ENCODE results near the gene RUNX3. TPM values are rescaled to one million over a fixed set of nuclear protein-coding genes. Genes with fewer than 3 reads are reported as not detected.

Gene RUNX3
- total and polyA plus RNA-seq, 4 donors, result 0.43 to 1.1 (median 0.88) TPM

- Histone ChIP-seq H3K4me1 (ENCODE audit: control insufficient read depth in 4 of 4, insufficient read depth in 4 of 4, low read length in 3 of 4) (no peaks in the 10 kb centered on the region), H3K27ac (ENCODE audit: low read depth in 1 of 2, low read length in 2 of 2) (no peak overlapping the region), H3K27me3 (ENCODE audit: control insufficient read depth in 4 of 4, insufficient read depth in 4 of 4, low read length in 3 of 4) (no peaks in the 10 kb centered on the region), H3K9ac (ENCODE audit: low read depth in 1 of 2, low read length in 2 of 2) (no peak overlapping the region), H3K36me3 (ENCODE audit: control insufficient read depth in 4 of 4, insufficient read depth in 3 of 4, low read depth in 1 of 4, low read length in 3 of 4) (no peaks in the 10 kb centered on the region), H3K4me3 (ENCODE audit: low read depth in 1 of 3, low read length in 3 of 3) (no peak overlapping the region), H3K9me3 (ENCODE audit: control insufficient read depth in 4 of 4, low read length in 3 of 4) (no peaks in the 10 kb centered on the region)
- TF ChIP-seq RXRA (IDR thresholded peaks at IDR 0.05) (no peak), JUND (IDR thresholded peaks at IDR 0.05) (no peak), HNF4A (conservative IDR thresholded peaks at IDR 0.05) (no peak)
- no peak for DNase-seq (ENCODE audit: low spot score)
- WGBS, result 93% methylated on average over 23 of the region's 23 CpGs
Measured at GRCh38 chr1:24958766-24959622, 28.9 kb upstream of the RUNX3 start.

GRCh38 chr1:24957808-24958752 lies 28.0 kb upstream of the RUNX3 start:
- Histone ChIP-seq H3K27ac (ENCODE audit: low read depth in 1 of 2, low read length in 2 of 2) (no peak overlapping the region), H3K9me3 (ENCODE audit: control insufficient read depth in 4 of 4, low read length in 3 of 4) (no peaks in the 10 kb centered on the region), H3K4me3 (ENCODE audit: low read depth in 1 of 3, low read length in 3 of 3) (no peak overlapping the region), H3K4me1 (ENCODE audit: control insufficient read depth in 4 of 4, insufficient read depth in 4 of 4, low read length in 3 of 4) (no peaks in the 10 kb centered on the region), H3K36me3 (ENCODE audit: control insufficient read depth in 4 of 4, insufficient read depth in 3 of 4, low read depth in 1 of 4, low read length in 3 of 4) (no peaks in the 10 kb centered on the region), H3K9ac (ENCODE audit: low read depth in 1 of 2, low read length in 2 of 2) (no peak overlapping the region), H3K27me3 (ENCODE audit: control insufficient read depth in 4 of 4, insufficient read depth in 4 of 4, low read length in 3 of 4) (no peaks in the 10 kb centered on the region)
- TF ChIP-seq FOXA1 (IDR thresholded peaks at IDR 0.05), result no peak
- TF ChIP-seq TAF1 (conservative IDR thresholded peaks at IDR 0.05), result no peak
- no peak for TF ChIP-seq ATF3 (IDR thresholded peaks at IDR 0.05)
- TF ChIP-seq EGR1 (IDR thresholded peaks at IDR 0.05; ENCODE audit: low read depth in 2 of 2), result no peak
- no peak for TF ChIP-seq ZBTB33 (IDR thresholded peaks at IDR 0.05)
- TF ChIP-seq YY1 (IDR thresholded peaks at IDR 0.05), result no peak
- no peak for TF ChIP-seq CTCF (IDR thresholded peaks at IDR 0.05; ENCODE audit: low read depth, low read length, missing input control)
- TF ChIP-seq NR2F2 (IDR thresholded peaks at IDR 0.05), result no peak
- TF ChIP-seq RAD21 (IDR thresholded peaks at IDR 0.05), result no peak
- no peak for TF ChIP-seq MAX (IDR thresholded peaks at IDR 0.05)
- no peak for TF ChIP-seq SP1 (IDR thresholded peaks at IDR 0.05)
- TF ChIP-seq GABPA (IDR thresholded peaks at IDR 0.05 in 1 of 2, conservative IDR thresholded peaks at IDR 0.05 in 1 of 2), result no peak
- no peak for TF ChIP-seq HNF4G (IDR thresholded peaks at IDR 0.05)
- no peak for TF ChIP-seq RXRA (IDR thresholded peaks at IDR 0.05)
- no peak for TF ChIP-seq FOXA2 (IDR thresholded peaks at IDR 0.05)
- no peak for TF ChIP-seq REST (IDR thresholded peaks at IDR 0.05)
- TF ChIP-seq JUND (IDR thresholded peaks at IDR 0.05), result no peak
- TF ChIP-seq HNF4A (conservative IDR thresholded peaks at IDR 0.05), result no peak
- DNase-seq (ENCODE audit: low spot score), result no peak
- 94% methylated on average over 16 of the region's 16 CpGs for WGBS
